Hepatocyte (in vitro differentiated cells): ENCODE data around the gene HSPH1. TPM values are rescaled to one million over a fixed set of nuclear protein-coding genes. Genes with fewer than 3 reads are reported as not detected.

Source experiments
- DNase-seq: peaks from one replicate; pipeline ENCODE4 v3.0.0-alpha.2; 2016; ENCODE audit warnings: low spot score
- H2AFZ ChIP-seq: fragments of 200-600 bp; sonication (generic); 2 replicates; pipeline ENCODE4 v1.6.0; 2016; ENCODE audit warnings: antibody characterized with exemption, mild to moderate bottlenecking
- H3K27ac ChIP-seq: fragments of 200-600 bp; sonication (generic); 2 replicates; pipeline ENCODE4 v1.5.1; 2016; ENCODE audit warnings: mild to moderate bottlenecking
- H3K27me3 ChIP-seq: fragments of 200-600 bp; sonication (generic); 2 replicates; pipeline ENCODE4 v1.6.1; 2016
- H3K36me3 ChIP-seq: fragments of 200-600 bp; sonication (generic); replicated peaks from 2 replicates; pipeline ENCODE4 v1.5.1; 2016; ENCODE audit warnings: low read depth; ENCODE audit not compliant: insufficient read depth
- H3K4me1 ChIP-seq: fragments of 200-600 bp; sonication (generic); 2 replicates; pipeline ENCODE4 v1.5.1; 2016; ENCODE audit warnings: mild to moderate bottlenecking, moderate library complexity; ENCODE audit not compliant: insufficient read depth
- H3K4me2 ChIP-seq: fragments of 200-600 bp; sonication (generic); 2 replicates; pipeline ENCODE4 v1.6.0; 2016
- H3K4me3 ChIP-seq: fragments of 200-600 bp; sonication (generic); 2 replicates; pipeline ENCODE4 v1.5.1; 2016; ENCODE audit warnings: mild to moderate bottlenecking
- H3K79me2 ChIP-seq: fragments of 200-600 bp; sonication (generic); 2 replicates; pipeline ENCODE4 v1.6.0; 2017; ENCODE audit warnings: mild to moderate bottlenecking
- H3K9me2 ChIP-seq: fragments of 200-600 bp; sonication (generic); replicated peaks from 2 replicates; pipeline ENCODE4 v1.6.0; 2017; ENCODE audit warnings: mild to moderate bottlenecking; ENCODE audit not compliant: insufficient read depth
- H3K9me3 ChIP-seq: fragments of 200-600 bp; sonication (generic); 2 replicates; pipeline ENCODE4 v1.5.1; 2016; ENCODE audit warnings: low read depth, mild to moderate bottlenecking
- H4K20me1 ChIP-seq: fragments of 200-600 bp; sonication (generic); 2 replicates; pipeline ENCODE4 v1.6.0; 2016; ENCODE audit warnings: mild to moderate bottlenecking; ENCODE audit not compliant: insufficient read depth, poor library complexity, severe bottlenecking
- EZH2 ChIP-seq: fragments of 200-600 bp; sonication (generic); IDR thresholded peaks from 2 replicates; pipeline ENCODE4 v1.6.1; 2016; ENCODE audit warnings: antibody characterized with exemption, mild to moderate bottlenecking, borderline replicate concordance
- EZH2phosphoT487 ChIP-seq: fragments of 200-600 bp; sonication (generic); IDR thresholded peaks from one replicate; pipeline ENCODE4 v1.6.1; 2018; ENCODE audit warnings: antibody characterized with exemption, mild to moderate bottlenecking, low read depth, moderate library complexity; ENCODE audit not compliant: unreplicated experiment, severe bottlenecking
- WGBS: methylation state at CpG from one replicate; pipeline ENCODE4 v1.1.6; 2016; ENCODE audit warnings: low lambda C conversion rate; ENCODE audit errors: missing lambda C conversion rate; 5-methylcytosine and 5-hydroxymethylcytosine counted together
- polyA plus RNA-seq: library from polyadenylated mRNA; unstranded; fragments of >200 nt; fragmentation: Nextera tagmentation; extraction: Ambion mirVana; gene quantifications from 2 replicates; pipeline ENCODE4 v1.2.1, GENCODE V29; 2016
- total RNA-seq: library from RNA; depleted of rRNA; stranded (reverse); fragments of >200 nt; gene quantifications from 2 replicates; pipeline ENCODE4 v1.2.3, GENCODE V29; 2014
- TF ChIP-seq, protein P1 (sequence below): fragments of 200-600 bp; sonication (generic); IDR thresholded peaks from 2 replicates; pipeline ENCODE4 v1.5.1; 2016; ENCODE audit warnings: antibody characterized with exemption, mild to moderate bottlenecking; ENCODE audit not compliant: poor library complexity

Gene HSPH1
- total and polyA plus RNA-seq, 2 experiments from 2014 or later, result 64.1 to 74.2 TPM

- H3K36me3 ChIP-seq, result no peaks in the 10 kb centered on the region
- H3K9me3 ChIP-seq, result no peaks in the 10 kb centered on the region
- H3K4me1 ChIP-seq, result peaks cover 11% of the 10 kb centered on the region
- no peak overlapping the region for H3K4me3 ChIP-seq
- no peaks in the 10 kb centered on the region for H4K20me1 ChIP-seq
- no peak overlapping the region for H3K27ac ChIP-seq
- DNase-seq, result no peak
- H3K79me2 ChIP-seq, result peaks cover 13% of the 10 kb centered on the region
- 87% methylated on average over 10 of the region's 12 CpGs for WGBS
- H3K27me3 ChIP-seq, result no peaks in the 10 kb centered on the region
- H3K9me2 ChIP-seq, result no peaks in the 10 kb centered on the region
- no peak overlapping the region for H2AFZ ChIP-seq
- TF ChIP-seq, protein P1, sequence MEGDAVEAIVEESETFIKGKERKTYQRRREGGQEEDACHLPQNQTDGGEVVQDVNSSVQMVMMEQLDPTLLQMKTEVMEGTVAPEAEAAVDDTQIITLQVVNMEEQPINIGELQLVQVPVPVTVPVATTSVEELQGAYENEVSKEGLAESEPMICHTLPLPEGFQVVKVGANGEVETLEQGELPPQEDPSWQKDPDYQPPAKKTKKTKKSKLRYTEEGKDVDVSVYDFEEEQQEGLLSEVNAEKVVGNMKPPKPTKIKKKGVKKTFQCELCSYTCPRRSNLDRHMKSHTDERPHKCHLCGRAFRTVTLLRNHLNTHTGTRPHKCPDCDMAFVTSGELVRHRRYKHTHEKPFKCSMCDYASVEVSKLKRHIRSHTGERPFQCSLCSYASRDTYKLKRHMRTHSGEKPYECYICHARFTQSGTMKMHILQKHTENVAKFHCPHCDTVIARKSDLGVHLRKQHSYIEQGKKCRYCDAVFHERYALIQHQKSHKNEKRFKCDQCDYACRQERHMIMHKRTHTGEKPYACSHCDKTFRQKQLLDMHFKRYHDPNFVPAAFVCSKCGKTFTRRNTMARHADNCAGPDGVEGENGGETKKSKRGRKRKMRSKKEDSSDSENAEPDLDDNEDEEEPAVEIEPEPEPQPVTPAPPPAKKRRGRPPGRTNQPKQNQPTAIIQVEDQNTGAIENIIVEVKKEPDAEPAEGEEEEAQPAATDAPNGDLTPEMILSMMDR, result no peak
- TF ChIP-seq EZH2 (no peak), EZH2phosphoT487 (no peak)
- H3K4me2 ChIP-seq, result no peak overlapping the region
These were observed 46.9 kb upstream of the HSPH1 start for GRCh38 chr13:31208559-31209122.

DNA sequence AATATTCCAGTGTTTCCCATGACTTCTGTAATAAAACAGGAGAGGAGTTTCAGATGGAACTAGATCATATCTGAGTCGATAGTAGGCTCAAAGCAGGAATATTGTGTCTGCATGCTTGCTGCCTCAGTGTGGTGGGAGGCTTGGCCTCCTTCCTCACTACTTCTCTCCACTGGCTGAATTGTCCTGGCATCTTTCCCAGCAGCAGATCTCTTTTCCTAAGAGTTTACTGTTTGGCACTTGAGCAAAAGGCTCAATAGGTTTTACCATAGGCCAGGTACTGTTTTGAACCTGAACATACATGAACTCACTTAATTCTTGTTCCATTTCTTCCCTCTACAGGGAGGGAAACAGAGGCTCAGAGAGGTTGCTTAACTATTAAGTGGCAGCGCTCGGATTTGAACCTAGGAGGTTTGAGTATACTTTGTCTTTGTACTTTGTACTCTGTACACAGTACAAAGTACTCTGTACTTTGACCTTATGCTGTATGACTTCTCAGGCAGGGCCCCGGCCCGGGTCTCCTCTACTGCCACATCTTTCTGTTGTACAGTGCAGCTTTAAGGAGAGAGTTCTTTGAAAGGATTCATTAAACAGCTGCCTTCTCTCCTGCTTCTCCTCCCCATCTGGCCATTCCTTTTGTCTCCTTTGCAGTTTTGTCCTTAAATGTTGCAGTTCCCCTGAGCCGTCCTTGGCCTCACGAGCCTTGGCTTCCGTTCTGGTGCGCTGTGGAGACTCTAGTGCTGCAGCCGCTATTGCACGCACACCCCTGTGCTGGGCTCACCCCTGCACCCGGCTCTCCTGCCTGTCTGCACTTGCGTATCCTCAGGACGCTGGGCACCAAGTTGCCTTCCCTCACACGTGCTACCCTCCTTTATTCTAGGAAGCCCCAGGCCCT lies 46.2 kb upstream of the HSPH1 start:
- Histone ChIP-seq H3K9me2 (no peaks in the 10 kb centered on the region), H3K4me3 (no peak overlapping the region), H3K27me3 (no peaks in the 10 kb centered on the region), H3K4me1 (peaks cover 11% of the 10 kb centered on the region), H3K27ac (no peak overlapping the region), H3K4me2 (no peak overlapping the region), H3K9me3 (no peaks in the 10 kb centered on the region), H3K79me2 (peaks cover 20% of the 10 kb centered on the region), H2AFZ (no peak overlapping the region), H4K20me1 (no peaks in the 10 kb centered on the region), H3K36me3 (no peaks in the 10 kb centered on the region)
- peak; percentile 28 for DNase-seq
- 83% methylated on average over 14 of the region's 15 CpGs for WGBS
- TF ChIP-seq EZH2phosphoT487 (no peak), EZH2 (no peak)
- TF ChIP-seq, protein P1, result no peak

DNA sequence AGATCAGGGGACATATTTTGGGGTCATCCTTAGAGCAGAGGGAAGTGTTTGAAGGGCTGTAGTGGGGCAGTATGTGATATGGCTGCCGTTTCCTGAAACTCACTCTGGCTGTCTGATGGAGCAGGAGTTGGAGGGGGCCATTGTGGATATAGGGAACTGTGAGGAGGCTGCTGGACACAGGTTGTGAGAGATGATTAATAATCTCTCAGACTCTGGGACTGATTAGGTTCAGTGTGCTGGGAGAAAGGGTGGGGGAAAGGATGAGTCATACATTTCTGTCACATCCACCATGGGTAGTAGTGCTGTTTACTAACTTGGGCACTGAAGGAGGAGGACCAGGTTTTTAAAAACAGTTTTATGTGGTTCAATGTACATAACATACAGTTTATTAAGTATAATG lies 42.9 kb upstream of the HSPH1 start:
- Histone ChIP-seq H3K36me3 (no peaks in the 10 kb centered on the region), H3K4me2 (no peak overlapping the region), H3K4me1 (peaks cover 20% of the 10 kb centered on the region), H2AFZ (no peak overlapping the region), H3K27ac (no peak overlapping the region), H3K4me3 (no peak overlapping the region), H4K20me1 (no peaks in the 10 kb centered on the region), H3K9me2 (no peaks in the 10 kb centered on the region), H3K27me3 (no peaks in the 10 kb centered on the region), H3K9me3 (no peaks in the 10 kb centered on the region), H3K79me2 (peaks cover 34% of the 10 kb centered on the region)
- DNase-seq, result peak; percentile 35
- TF ChIP-seq, protein P1, result no peak
- TF ChIP-seq EZH2phosphoT487 (no peak), EZH2 (no peak)
- 82% methylated on average over 1 of the region's 1 CpG for WGBS
